ENCODE results near the gene APOL4.
A peak's percentile ranks its signal among the peaks of the same experiment; 100 is the strongest.
"Not testable (repeated sequence)": the region's sequence is repeated elsewhere in the genome, so short reads cannot be mapped to it uniquely, and the experiment has no call there.

The APOL4 gene

GRCh38 chr22:36153501-36154422 lies 47.8 kb downstream of the APOL4 start:
- DNase-seq (ENCODE audit: low read depth), result no peak

DNA sequence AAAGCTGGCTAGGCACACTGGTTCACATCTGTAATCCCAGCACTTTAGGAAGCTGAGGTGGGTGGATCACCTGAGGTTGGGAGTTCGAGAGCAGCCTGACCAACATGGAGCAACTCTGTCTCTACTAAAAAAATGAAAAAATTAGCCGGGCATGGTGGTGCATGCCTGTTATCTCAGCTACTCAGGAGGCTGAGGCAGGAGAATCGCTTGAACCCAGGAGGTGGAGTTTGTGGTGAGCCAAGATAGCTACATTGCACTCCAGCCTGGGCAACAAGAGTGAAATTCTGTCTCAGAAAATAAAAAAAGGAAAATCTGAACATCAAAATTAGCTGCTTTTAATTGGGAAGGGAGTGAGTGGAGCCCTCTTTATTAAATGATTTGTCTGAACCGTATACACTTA lies 48.8 kb downstream of the APOL4 start:
- DNase-seq (ENCODE audit: low read depth), result not testable (repeated sequence)

DNA sequence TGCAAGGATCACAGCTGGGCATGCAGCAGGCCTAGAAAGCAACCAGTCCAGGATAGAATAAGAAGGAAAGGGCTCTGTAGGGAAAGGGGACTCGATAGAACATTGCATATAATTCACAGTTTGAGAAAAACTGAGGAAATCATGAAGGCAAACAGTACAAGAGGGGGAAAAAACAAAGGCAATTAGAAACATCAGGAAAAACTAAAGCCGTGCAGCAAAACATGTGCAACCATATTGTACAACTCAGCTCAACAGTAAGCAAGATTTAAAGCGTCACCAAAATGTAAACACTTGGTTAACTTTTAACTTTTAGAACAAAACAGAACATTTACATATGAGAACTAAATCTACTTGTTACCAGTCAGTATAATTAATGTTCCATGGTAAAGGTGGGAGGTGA lies 49.5 kb downstream of the APOL4 start:
- no peak for DNase-seq (ENCODE audit: low read depth)

GRCh38 chr22:36151006-36151595 lies 50.5 kb downstream of the APOL4 start:
- DNase-seq (ENCODE audit: low read depth), result no peak

GRCh38 chr22:36149441-36149840 lies 52.2 kb downstream of the APOL4 start:
- no peak for DNase-seq (ENCODE audit: low read depth)

GRCh38 chr22:36148411-36148810 lies 53.2 kb downstream of the APOL4 start:
- no peak for DNase-seq (ENCODE audit: low read depth)

DNA sequence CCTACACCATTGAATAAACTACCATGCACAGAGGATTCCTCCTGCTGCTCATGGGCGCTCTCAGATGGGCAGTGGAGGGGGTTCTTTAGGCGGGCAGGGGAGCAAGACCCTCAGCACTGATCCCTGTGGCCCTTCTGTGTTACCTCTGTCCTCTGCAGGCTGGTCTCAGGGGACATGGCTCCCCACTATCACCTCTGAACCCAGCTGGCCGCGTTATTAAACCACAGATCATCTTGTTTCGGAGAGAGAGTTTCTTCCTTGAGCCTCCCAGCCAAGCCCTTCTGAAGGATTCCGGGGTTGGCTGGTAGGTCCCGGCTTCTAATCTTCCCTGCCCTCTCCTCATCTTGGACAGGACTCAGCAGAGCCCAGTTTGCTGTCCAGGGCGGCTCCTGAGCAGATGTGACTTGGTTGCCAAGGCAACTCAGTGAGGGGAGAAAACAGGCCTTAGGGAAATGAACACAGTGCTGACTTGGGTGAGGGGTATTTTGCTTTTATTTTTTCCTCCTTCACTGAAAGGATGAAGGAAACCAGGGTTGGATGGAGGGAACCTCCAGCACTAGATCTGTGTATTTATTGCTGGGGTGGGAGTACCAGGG lies 54.3 kb downstream of the APOL4 start:
- no peak for DNase-seq (ENCODE audit: low read depth)

- peak; percentile 50 for DNase-seq (ENCODE audit: low read depth)
Measured at GRCh38 chr22:36145881-36146280, 55.7 kb downstream of the APOL4 start.

GRCh38 chr22:36144886-36145541 lies 56.6 kb downstream of the APOL4 start:
- DNase-seq (ENCODE audit: low read depth), result peak; percentile 78

- DNase-seq (ENCODE audit: low read depth), result no peak
Measured at GRCh38 chr22:36143956-36144355, 57.7 kb downstream of the APOL4 start.

DNA sequence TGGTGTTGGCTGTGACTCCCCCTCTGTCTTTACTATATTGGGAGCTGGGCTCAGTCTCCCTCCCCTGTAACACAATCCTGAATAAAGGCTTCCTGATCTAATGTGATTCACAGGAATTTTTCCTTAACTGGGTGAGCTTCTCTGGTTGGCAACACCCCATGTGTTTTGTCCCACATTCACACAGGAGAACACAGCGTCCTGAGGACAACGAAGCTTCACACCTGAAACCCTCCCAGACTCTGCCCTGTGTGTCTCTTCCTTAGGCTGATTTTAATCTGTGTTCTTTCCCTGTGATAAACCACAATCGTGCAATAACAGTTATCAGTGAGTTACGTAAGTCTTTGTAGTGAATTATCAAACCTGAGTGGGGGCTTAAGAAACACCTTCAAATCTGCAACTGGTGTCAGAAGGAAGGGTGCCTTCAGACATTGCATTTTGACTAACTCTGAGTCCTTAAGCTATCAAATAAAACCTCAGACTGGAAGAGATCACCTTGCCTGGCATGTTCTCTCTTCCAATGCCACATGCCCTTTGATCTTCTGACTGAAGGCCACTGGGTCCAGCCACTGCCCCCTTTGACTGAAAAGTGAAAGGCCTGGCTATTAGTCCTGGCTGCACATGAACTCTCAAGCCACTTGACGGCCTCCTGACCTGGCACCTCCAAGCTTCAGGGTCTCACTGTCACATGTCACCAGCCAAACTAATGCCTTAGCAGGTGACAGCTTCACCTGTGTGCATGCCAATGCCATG lies 58.4 kb downstream of the APOL4 start:
- no peak for DNase-seq (ENCODE audit: low read depth)

- no peak for DNase-seq (ENCODE audit: low read depth)
Measured at GRCh38 chr22:36141481-36141880, 60.1 kb downstream of the APOL4 start.
